GM12875 (cell line): ENCODE results near the gene AGBL5.
"Not testable (repeated sequence)": the region's sequence is repeated elsewhere in the genome, so short reads cannot be mapped to it uniquely, and the experiment has no call there.

Experiments used
- H3K4me3 ChIP-seq: one replicate; pipeline ENCODE4 v1.5.1; 2011; ENCODE audit warnings: low read depth, low read length, control low read depth
- CTCF ChIP-seq: IDR thresholded peaks from 2 replicates; pipeline ENCODE4 v1.5.1; 2011; ENCODE audit warnings: low read depth, mild to moderate bottlenecking, control low read depth, inconsistent platforms, low read length, moderate library complexity, borderline replicate concordance; ENCODE audit not compliant: insufficient read depth

The AGBL5 gene

GRCh38 chr2:27072920-27073319, 21.5 kb downstream of the AGBL5 start:
- no peak for TF ChIP-seq CTCF
- no peak overlapping the region for H3K4me3 ChIP-seq

GRCh38 chr2:27073782-27074181, 22.3 kb downstream of the AGBL5 start:
- no peak overlapping the region for H3K4me3 ChIP-seq

GRCh38 chr2:27074738-27075565, 23.5 kb downstream of the AGBL5 start:
- H3K4me3 ChIP-seq = no peak overlapping the region
- TF ChIP-seq CTCF = no peak

More at GRCh38 chr2:27073782-27074181, 22.3 kb downstream of the AGBL5 start:
- no peak for TF ChIP-seq CTCF

GRCh38 chr2:27075566-27075871, 24.1 kb downstream of the AGBL5 start:
- H3K4me3 ChIP-seq = not testable (repeated sequence)

- H3K4me3 ChIP-seq = no peak overlapping the region
- no peak for TF ChIP-seq CTCF
These were observed 24.9 kb downstream of the AGBL5 start for GRCh38 chr2:27076323-27076722.

- H3K4me3 ChIP-seq = no peak overlapping the region
- TF ChIP-seq CTCF = no peak
These were observed 25.8 kb downstream of the AGBL5 start for GRCh38 chr2:27077231-27077630.

- H3K4me3 ChIP-seq = no peak within 1 kb of the TSS
- no peak for TF ChIP-seq CTCF
These were observed 27.1 kb downstream of the AGBL5 start, which contains the start of gene EMILIN1 for GRCh38 chr2:27078267-27079194. EMILIN1 (plus strand) TSS chr2:27078615; CDS start chr2:27079066, 451 bp downstream.
